ENCODE measurements around the gene RPS27A.
"Not testable (repeated sequence)": the region's sequence is repeated elsewhere in the genome, so short reads cannot be mapped to it uniquely, and the experiment has no call there.

Gene RPS27A

DNA sequence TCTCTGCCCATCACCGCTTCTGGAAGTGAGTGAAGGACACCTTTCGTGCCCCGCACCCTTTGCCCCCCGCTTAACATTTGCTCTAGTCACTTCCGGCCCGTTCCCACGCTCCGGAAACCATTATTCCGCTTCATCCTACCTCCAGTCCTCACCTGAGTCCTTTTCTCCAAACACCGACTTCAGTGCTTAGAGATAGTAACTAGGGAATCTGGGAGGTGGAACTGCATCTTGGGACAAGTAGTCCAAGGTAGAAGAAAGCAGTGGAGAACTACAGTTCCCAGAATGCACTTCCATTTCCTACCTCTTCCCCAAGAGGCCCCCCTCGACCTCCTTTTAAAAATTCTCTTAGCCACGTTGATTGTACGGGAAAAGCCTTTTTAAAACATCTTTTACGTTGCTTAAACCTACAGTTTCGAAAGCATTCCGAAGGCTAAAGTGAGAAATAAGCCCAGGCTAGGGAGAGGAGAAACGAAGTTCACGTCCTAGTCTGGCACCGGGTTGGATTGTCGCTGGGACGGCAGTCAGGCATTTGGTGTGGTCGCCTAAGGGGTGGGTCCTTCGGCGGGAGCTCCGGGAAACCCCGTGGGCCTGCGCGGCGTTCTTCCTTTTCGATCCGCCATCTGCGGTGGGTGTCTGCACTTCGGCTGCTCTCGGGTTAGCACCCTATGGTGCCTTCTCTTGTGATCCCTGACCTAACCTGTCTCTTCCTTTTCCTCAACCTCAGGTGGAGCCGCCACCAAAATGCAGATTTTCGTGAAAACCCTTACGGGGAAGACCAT is at the start of gene RPS27A, which contains the start of gene CLHC1:
Gene RPS27A, plus strand, starts transcription at position 605 of the 779 bp plus-strand sequence. Its CDS starts 137 bp downstream, at position 742.
Gene CLHC1, minus strand, starts transcription at position 210 of the 779 bp plus-strand sequence. CDS start 9,882 bp downstream, outside the sequence.
- Mint-ChIP-seq H3K9me3 (no peaks in the 10 kb centered on the region), H3K4me1 (peaks cover 52% of the 10 kb centered on the region), H3K27ac (peak within 1 kb of the TSS; percentile 99), H3K4me3 (peak within 1 kb of the TSS; percentile 96), H3K36me3 (peaks cover 54% of the 10 kb centered on the region)
- DNase-seq (ENCODE audit: low spot score in 2 of 2) (peak; percentile 92 to 97), ATAC-seq (peak; percentile 93)

DNA sequence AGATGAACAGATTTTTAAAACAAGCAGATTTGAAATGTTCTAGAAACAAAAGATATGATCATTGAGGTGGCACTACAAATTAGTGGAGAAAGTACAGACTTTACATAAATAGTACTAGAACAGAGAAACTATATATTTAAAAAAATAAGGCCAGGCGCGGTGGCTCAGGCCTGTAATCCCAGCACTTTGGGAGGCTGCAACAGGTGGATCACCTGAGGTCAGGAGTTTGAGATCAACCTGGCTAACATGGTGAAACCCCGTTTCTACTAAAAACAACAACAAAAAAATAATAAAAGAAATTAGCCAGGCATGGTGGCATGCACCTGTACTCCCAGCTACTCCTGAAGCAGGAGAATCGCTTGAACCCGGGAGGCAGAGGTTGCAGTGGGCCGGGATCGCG is 45.7 kb upstream of the RPS27A start:
- H3K4me3 Mint-ChIP-seq; ATAC-seq; H3K36me3 Mint-ChIP-seq; H3K9me3 Mint-ChIP-seq; H3K4me1 Mint-ChIP-seq; H3K27ac Mint-ChIP-seq; DNase-seq (ENCODE audit: low spot score in 2 of 2): not testable (repeated sequence)

DNA sequence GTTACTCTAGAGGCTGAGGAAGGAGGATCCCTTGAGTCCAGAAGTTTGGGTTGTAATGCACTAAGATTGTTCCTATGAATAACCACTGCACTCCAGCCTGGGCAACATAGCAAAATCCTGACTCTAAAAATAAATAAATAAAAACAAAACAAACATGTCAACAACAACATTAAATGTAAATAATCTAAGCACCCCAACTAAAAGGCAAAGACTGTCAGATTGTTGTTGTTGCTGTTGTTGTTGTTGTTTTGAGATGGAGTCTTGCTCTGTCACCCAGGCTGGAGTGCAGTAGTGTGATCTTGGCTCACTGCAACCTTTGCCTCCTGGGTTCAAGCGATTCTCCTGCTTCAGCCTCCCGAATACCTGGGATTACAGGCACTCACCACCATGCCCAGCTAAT is 40.6 kb upstream of the RPS27A start:
- H3K36me3 Mint-ChIP-seq: not testable (repeated sequence)

DNA sequence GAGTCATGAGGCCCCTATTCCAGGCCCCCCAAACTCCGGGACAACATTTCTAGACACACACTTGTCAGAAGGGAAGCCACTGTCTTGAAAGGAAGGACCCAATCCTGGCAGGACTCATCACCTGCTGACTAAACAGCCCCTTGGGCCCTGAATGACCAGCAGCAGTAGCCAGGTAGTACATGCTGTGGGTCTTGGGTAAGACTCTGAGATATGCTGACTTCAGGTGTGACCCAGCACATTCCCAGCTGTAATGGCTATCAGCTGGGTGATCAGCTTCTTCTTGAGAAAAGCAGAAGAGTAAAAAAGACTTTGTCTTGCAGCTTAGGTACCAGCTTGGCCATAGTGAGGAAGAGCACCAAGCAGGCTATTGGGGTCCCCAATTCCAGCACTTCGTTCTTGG is 36.0 kb upstream of the RPS27A start:
- H3K4me3 Mint-ChIP-seq: no peak overlapping the region
- no peak overlapping the region for H3K27ac Mint-ChIP-seq
- H3K4me1 Mint-ChIP-seq: no peaks in the 10 kb centered on the region
- ATAC-seq (no peak), DNase-seq (ENCODE audit: low spot score in 2 of 2) (no peak)
- H3K36me3 Mint-ChIP-seq: peaks cover 6% of the 10 kb centered on the region
- H3K9me3 Mint-ChIP-seq: peaks cover 14% of the 10 kb centered on the region

More for the DNA sequence above, 40.6 kb upstream of the RPS27A start:
- H3K27ac Mint-ChIP-seq; H3K9me3 Mint-ChIP-seq; ATAC-seq; DNase-seq (ENCODE audit: low spot score in 2 of 2); H3K4me3 Mint-ChIP-seq; H3K4me1 Mint-ChIP-seq: not testable (repeated sequence)

DNA sequence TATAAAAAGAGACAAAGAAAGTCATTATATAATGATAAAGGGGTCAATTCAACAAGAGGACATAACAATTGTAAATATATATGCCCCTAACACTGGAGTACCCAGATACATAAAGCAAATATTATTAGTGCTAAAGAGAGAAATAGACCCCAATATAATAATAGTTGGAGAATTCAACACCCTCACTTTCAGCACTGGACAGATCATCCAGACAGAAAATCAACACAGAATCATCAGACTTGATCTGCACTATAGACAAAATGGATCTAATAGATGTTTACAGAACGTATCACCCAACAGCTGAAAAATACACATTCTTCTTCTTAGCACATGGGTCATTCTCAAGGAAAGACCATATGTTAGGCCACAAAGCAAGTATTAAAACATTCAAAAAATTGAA is 32.1 kb upstream of the RPS27A start:
- no peak for ATAC-seq
- Mint-ChIP-seq H3K4me3 (no peak overlapping the region), H3K4me1 (no peaks in the 10 kb centered on the region), H3K27ac (no peak overlapping the region), H3K9me3 (peaks cover 13% of the 10 kb centered on the region), H3K36me3 (peaks cover 6% of the 10 kb centered on the region)
- no peak for DNase-seq (ENCODE audit: low spot score in 2 of 2)

DNA sequence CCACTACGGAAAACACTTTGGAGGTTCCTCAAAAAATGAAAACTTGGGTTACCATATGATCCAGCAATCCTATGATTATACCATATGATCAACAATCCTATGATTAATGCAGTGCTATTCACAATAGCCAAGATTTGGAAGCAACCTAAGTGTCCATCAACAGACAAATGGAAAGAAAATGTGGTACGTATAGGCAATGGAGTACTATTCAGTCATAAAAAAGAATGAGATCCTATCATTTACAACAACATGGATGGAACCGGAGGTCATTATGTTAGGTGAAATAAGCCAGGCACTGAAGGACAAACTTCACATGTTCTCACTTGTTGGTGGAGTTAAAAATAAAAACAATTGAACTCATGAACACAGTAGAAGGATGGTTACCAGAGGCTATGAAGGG is 28.0 kb upstream of the RPS27A start:
- Mint-ChIP-seq H3K36me3 (no peaks in the 10 kb centered on the region), H3K4me1 (no peaks in the 10 kb centered on the region), H3K4me3 (no peak overlapping the region), H3K27ac (no peak overlapping the region), H3K9me3 (peaks cover 9% of the 10 kb centered on the region)
- DNase-seq (ENCODE audit: low spot score in 2 of 2): no peak
- no peak for ATAC-seq

DNA sequence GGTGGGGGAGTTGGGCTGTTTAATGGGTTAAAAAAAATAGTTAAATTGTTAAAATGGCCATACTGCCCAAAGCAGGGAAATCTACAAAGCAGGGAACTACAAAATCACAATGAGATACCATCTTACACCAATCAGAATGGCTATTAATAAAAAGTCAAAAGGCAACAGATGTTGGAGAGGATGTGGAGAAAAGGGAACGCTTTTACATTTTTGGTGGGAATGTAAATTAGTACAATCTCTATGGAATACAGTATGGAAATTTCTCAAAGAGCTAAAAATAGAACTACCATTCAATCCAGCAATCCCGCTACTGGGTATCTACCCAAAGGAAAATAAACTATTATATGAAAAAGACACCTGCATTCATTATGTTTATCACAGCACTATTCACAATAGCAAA is 27.5 kb upstream of the RPS27A start:
- DNase-seq (ENCODE audit: low spot score in 2 of 2) (no peak), ATAC-seq (no peak)
- H3K9me3 Mint-ChIP-seq: peaks cover 7% of the 10 kb centered on the region
- no peaks in the 10 kb centered on the region for H3K36me3 Mint-ChIP-seq
- no peak overlapping the region for H3K27ac Mint-ChIP-seq
- H3K4me3 Mint-ChIP-seq: no peak overlapping the region
- H3K4me1 Mint-ChIP-seq: no peaks in the 10 kb centered on the region

DNA sequence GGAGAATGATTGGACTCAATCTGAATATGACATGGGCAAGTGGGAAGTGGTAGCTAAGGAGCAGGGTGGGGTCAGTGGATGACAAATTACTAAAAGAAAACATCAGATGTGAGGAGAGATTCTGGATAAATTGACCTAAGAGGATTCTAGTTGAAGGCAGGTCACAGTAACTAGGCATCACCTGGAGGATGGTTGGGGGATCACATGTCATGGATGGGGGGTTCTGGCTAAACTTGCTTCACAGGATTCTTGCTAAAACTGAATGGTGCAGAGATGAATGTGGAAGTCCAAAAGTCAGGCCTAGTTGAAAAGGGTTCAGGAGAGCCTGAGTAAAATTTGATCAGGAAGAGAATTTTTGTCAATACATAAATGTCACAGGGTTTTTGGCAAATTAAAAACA is 18.7 kb upstream of the RPS27A start:
- H3K4me3 Mint-ChIP-seq: no peak overlapping the region
- H3K4me1 Mint-ChIP-seq: no peaks in the 10 kb centered on the region
- H3K36me3 Mint-ChIP-seq: no peaks in the 10 kb centered on the region
- DNase-seq (ENCODE audit: low spot score in 2 of 2) (no peak), ATAC-seq (no peak)
- H3K9me3 Mint-ChIP-seq: no peaks in the 10 kb centered on the region
- H3K27ac Mint-ChIP-seq: no peak overlapping the region

DNA sequence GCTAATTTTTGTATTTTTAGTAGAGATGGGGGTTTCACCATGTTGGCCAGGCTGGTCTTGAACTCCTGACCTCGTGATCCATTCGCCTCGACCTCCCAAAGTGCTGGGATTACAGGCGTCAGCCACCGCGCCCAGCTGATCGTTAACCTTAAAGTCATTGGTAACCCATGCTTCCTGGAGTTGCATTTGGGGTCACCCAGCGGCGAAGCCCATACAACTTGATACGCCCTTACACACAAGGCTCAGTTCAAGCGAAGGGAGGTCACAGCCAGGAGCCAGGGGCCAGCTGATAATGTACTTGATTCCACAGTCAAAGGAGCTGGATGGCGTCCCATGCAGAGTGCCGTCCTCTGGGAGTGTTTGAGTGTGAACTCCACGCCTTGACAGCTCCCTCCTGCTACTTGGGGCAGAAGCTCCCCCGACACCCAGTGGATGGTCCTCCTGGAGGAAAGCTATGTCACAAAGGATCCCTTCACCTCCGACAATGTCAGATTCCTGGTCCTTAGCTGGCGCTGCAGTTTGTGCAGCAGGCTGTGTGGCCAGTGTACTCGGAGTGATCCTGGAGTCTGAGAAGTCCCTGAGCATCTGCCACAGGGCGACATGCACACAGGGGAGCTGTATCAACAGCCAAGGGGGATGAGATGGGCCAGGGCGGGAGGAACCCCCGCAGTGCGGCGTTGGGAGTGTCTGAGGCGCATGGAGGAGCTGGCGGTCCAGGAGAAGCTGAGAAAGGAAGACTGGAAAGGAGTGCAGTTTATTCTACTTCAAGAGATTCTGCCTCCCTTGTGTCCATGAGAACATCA is 8.3 kb upstream of the RPS27A start:
- H3K9me3 Mint-ChIP-seq: no peaks in the 10 kb centered on the region
- peak overlapping the region; percentile 87 for H3K27ac Mint-ChIP-seq
- ATAC-seq (no peak), DNase-seq (ENCODE audit: low spot score in 2 of 2) (no peak)
- H3K4me3 Mint-ChIP-seq: peak overlapping the region; percentile 67
- H3K36me3 Mint-ChIP-seq: no peaks in the 10 kb centered on the region
- H3K4me1 Mint-ChIP-seq: peaks cover 31% of the 10 kb centered on the region

DNA sequence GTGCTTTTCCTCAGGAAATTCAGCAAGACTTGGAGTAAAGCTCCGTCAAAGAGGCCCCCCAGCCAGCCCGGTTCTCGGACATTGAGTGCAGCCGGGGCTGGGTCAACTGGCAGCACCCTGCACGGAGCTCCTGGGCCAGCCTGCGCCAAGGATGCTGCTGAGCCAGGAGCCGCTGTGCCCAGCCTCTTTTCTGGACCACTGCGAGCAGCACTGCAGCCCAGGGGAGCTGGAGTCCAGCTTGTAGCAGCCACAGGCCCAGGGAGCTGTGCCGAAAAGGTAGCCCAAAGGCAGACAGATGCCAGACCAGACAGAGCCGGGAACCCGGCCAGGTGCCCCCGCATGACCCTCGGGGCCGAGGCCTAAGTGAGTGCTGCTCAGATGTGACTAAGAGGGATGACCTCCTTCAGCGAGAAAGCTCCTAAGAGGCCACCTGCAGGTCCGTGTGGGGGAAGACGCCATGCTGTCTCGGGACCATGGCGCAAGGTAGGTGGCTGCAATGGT is 7.7 kb upstream of the RPS27A start:
- Mint-ChIP-seq H3K27ac (no peak overlapping the region), H3K36me3 (no peaks in the 10 kb centered on the region), H3K9me3 (no peaks in the 10 kb centered on the region), H3K4me1 (peaks cover 34% of the 10 kb centered on the region), H3K4me3 (no peak overlapping the region)
- DNase-seq (ENCODE audit: low spot score in 2 of 2) (no peak), ATAC-seq (no peak)

DNA sequence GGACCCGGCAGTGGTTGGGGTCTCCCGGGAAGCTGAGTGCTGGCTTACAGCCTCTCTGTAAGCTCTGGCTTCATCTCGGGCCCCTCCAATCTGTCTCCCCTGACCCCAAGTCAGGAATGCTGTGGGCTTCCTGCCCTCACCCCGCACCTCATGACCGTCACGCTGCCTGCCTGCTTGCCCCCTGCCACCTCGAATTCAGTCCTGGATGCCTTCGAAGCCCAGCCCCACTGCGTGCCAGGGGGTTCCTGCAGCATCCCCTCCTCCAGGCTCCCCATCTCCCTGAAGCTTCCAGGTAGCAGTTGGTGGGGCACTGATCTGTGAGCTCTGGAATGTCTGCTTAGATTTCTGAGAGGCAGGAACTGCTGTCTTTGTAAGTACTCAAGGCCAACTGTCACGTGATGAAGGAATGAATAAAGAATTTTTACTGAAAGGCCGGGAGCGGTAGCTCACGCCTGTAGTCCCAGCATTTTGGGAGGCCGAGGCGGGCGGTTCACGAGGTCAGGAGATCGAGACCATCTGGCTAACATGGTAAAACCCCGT is 6.9 kb upstream of the RPS27A start:
- no peak for DNase-seq (ENCODE audit: low spot score in 2 of 2)
- Mint-ChIP-seq H3K4me3 (no peak overlapping the region), H3K9me3 (no peaks in the 10 kb centered on the region), H3K27ac (peak overlapping the region; percentile 23), H3K4me1 (peaks cover 41% of the 10 kb centered on the region), H3K36me3 (no peaks in the 10 kb centered on the region)
- no peak for ATAC-seq

DNA sequence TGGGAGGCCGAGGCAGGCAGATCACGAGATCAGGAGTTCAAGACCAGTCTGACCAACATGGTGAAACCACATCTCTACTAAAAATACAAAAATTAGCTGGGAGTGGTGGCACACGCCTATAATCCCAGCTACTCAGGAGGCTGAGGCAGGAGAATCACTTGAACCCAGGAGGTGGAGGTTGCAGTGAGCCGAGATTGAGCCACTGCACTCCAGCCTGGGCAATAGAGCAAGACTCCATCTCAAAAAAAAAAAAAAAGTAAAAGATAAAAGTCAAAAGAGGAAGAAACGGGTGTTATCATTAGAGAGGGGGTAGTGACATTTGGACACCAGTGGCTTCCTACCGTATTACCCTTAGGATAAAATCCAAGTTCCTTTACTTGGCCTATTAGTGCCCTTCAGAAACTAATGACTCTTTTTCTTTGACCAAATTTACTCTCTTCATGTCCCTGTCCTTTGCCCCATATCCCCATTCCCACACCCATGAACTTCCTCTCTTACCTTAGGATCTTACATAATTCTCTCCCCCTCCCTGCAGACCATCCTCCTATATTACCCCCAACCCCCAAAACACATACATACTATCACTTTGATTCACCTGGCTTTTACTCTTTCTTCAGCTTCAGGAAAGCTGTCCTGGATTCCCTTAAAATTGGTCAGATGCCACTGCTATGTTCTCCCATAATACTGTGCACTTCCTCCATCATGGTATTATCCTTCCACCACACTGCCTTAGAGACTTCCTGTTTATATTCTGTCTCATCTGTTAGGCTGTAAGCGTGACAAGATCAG is 4.9 kb upstream of the RPS27A start:
- not testable (repeated sequence) for DNase-seq (ENCODE audit: low spot score in 2 of 2); H3K36me3 Mint-ChIP-seq; H3K9me3 Mint-ChIP-seq; ATAC-seq
- peaks cover 43% of the 10 kb centered on the region for H3K4me1 Mint-ChIP-seq
- H3K27ac Mint-ChIP-seq: peak overlapping the region; percentile 62
- peak overlapping the region; percentile 4 for H3K4me3 Mint-ChIP-seq

DNA sequence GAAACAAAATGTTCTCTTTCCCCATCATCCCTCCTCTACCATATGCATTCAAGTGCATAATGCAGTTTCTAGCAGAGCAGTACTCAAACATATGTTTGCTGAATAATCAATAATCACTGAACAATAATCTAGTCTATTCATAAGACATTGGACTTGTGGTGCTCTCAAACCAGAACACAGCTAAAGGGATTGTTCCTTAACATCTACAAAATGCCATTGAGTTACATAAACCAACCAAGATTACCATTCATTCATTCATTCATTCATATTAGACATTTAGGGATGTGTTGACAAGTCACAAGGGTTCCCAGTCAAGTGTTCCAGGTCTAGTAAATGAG is 4.3 kb upstream of the RPS27A start:
- H3K9me3 Mint-ChIP-seq: no peaks in the 10 kb centered on the region
- peaks cover 14% of the 10 kb centered on the region for H3K36me3 Mint-ChIP-seq
- peaks cover 43% of the 10 kb centered on the region for H3K4me1 Mint-ChIP-seq
- H3K4me3 Mint-ChIP-seq: peak overlapping the region; percentile 4
- ATAC-seq: no peak
- H3K27ac Mint-ChIP-seq: peak overlapping the region; percentile 62
- DNase-seq (ENCODE audit: low spot score in 2 of 2): no peak

DNA sequence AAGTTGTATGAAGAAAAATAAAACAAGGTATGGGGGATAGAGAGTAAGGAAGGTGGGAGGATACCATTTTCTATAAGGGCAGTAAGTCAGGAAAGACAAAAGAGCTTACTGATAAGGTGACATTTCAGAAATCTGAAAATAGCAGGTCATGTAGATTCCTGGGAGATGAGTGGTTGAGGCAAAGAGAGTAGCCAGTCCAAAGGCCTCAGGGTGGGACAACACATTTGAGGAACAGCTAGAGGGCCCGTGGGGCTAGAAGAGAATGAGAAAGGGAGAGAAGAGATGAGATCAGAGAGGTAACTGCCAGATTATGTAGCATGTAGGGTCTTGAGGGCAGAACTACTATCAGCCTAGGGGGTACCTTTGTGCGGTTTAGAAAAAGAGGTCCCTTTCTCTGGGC is 3.3 kb upstream of the RPS27A start:
- no peak for ATAC-seq

DNA sequence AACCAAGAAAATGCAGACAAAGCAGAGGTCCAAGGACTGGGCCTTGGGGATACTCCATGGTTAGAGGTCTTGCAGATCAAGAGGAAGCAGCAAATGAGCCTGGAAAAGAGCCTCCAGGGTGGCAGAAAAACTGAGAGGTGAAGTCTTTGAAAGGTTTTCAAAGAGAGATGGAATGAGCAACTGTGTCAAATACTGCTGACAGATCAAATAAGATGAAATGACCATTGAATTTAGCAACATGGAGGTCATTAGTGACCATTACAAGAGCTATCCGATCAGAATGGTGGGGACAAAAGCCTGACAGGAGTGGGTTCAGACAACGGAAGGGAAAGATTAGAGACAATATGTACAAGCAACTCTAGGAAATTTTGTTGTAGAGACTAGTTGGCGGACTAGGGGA is 1.9 kb upstream of the RPS27A start:
- Mint-ChIP-seq H3K36me3 (peaks cover 37% of the 10 kb centered on the region), H3K4me3 (peak overlapping the region; percentile 96), H3K9me3 (no peaks in the 10 kb centered on the region), H3K4me1 (peaks cover 52% of the 10 kb centered on the region), H3K27ac (peak overlapping the region; percentile 99)
- ATAC-seq (no peak), DNase-seq (ENCODE audit: low spot score in 2 of 2) (no peak)

More for the DNA sequence above, 3.3 kb upstream of the RPS27A start:
- no peaks in the 10 kb centered on the region for H3K9me3 Mint-ChIP-seq
- H3K4me3 Mint-ChIP-seq: no peak overlapping the region
- H3K36me3 Mint-ChIP-seq: peaks cover 24% of the 10 kb centered on the region
- peaks cover 50% of the 10 kb centered on the region for H3K4me1 Mint-ChIP-seq
- no peak for DNase-seq (ENCODE audit: low spot score in 2 of 2)
- peak overlapping the region; percentile 7 for H3K27ac Mint-ChIP-seq

Measured in stimulated activated effector memory CD8-positive, alpha-beta T cell treated with anti-CD3 and anti-CD28 coated beads, Interleukin-12 subunit alpha, Interleukin-12 subunit beta, amount 100 ng/mL, for 72 hours (primary cell).